SK-N-SH treated with all-trans-retinoic acid at 6 μM for 48 hours (cell line): ENCODE measurements around the gene SLC17A9.

Source experiments
- ARNTL ChIP-seq: fragments of 450-650 bp; formaldehyde crosslinking; IDR thresholded peaks from 2 replicates; pipeline ENCODE4 v1.5.0; 2020; ENCODE audit warnings: low read depth, mild to moderate bottlenecking, moderate library complexity, borderline replicate concordance
- CREB5 ChIP-seq: fragments of 250-450 bp; sonication (Bioruptor Pico); IDR thresholded peaks from 2 replicates; pipeline ENCODE4 v1.5.1; 2020; ENCODE audit warnings: low read depth, mild to moderate bottlenecking, moderate library complexity
- ISL1 ChIP-seq: fragments of 250-450 bp; sonication (Bioruptor Pico); IDR thresholded peaks from 2 replicates; pipeline ENCODE4 v2.1.2; 2022; ENCODE audit warnings: mild to moderate bottlenecking, moderate library complexity
- OSR1 ChIP-seq: fragments of 250-450 bp; sonication (Bioruptor Pico); IDR thresholded peaks from 2 replicates; pipeline ENCODE4 v1.8.0; 2022; ENCODE audit warnings: moderate library complexity, mild to moderate bottlenecking, inconsistent platforms
- PATZ1 ChIP-seq: fragments of 250-450 bp; sonication (Bioruptor Pico); IDR thresholded peaks from 2 replicates; pipeline ENCODE4 v1.8.0; 2020; ENCODE audit warnings: mild to moderate bottlenecking, moderate library complexity, borderline replicate concordance
- PPARA ChIP-seq: fragments of 250-450 bp; sonication (Bioruptor Pico); IDR thresholded peaks from 2 replicates; pipeline ENCODE4 v1.5.0; 2020; ENCODE audit warnings: mild to moderate bottlenecking, borderline replicate concordance
- RARB ChIP-seq: fragments of 250-450 bp; sonication (Bioruptor Pico); IDR thresholded peaks from 2 replicates; pipeline ENCODE4 v1.8.0; 2021; ENCODE audit warnings: mild to moderate bottlenecking, moderate library complexity
- ZC3H10 ChIP-seq: fragments of 250-450 bp; sonication (Bioruptor Pico); IDR thresholded peaks from 2 replicates; pipeline ENCODE4 v1.5.1; 2021; ENCODE audit warnings: mild to moderate bottlenecking, moderate library complexity
- ZFP3 ChIP-seq: fragments of 250-450 bp; sonication (Bioruptor Pico); IDR thresholded peaks from 2 replicates; pipeline ENCODE4 v1.5.0; 2020; ENCODE audit warnings: mild to moderate bottlenecking, moderate library complexity
- ZFP30 ChIP-seq: fragments of 450-650 bp; formaldehyde crosslinking; IDR thresholded peaks from 2 replicates; pipeline ENCODE4 v1.5.0; 2022; ENCODE audit warnings: mild to moderate bottlenecking, moderate library complexity
- ZNF70 ChIP-seq: fragments of 450-650 bp; formaldehyde crosslinking; IDR thresholded peaks from 2 replicates; pipeline ENCODE4 v1.5.0; 2020; ENCODE audit warnings: mild to moderate bottlenecking, moderate library complexity
- TF ChIP-seq, protein P1 (sequence below): fragments of 250-450 bp; sonication (Bioruptor Pico); IDR thresholded peaks from 2 replicates; pipeline ENCODE4 v1.5.0; 2020; ENCODE audit warnings: mild to moderate bottlenecking, moderate library complexity

DNA sequence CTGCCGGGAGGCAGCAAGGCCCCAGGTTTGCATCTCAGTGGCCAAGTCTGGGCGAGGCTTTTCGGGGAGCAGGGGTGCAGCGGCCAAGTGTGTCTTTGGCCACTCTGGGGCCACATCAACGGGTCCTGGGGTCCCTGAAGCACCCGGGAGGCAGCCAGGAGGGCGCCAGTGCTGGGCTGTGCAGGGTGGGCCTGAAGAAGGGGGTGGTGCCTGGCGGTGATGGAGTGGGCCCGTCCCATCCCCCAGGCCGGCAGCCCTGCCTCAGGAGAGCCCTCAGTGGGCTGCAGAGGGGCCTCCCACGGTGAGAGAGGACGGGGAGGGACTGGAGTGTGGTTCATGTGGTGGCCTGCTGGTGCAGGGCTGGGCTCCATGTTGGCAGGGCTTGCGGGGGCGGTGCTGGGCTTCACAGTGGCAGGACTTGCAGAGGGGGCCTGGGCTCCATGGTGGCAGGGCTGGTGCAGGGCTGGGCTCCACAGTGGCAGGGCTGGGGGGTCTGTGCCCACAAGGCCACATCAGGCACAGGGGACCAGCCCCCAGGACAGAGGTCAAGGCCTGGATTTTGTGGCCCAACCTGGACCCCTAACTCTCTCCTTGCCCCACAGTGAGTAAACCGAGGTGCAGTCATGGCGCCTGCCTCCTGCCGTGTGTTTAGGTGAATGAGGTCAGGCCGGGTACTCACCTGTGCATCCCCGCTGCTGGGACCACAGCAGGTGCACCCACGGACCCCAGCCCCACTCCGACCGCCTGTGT, 64.7 kb downstream of the SLC17A9 start:
- no peak for TF ChIP-seq ARNTL (CRISPR knock-in tag)
- TF ChIP-seq OSR1 (CRISPR knock-in tag) = no peak
- no peak for TF ChIP-seq PATZ1 (CRISPR knock-in tag)
- no peak for TF ChIP-seq CREB5 (CRISPR knock-in tag)
- TF ChIP-seq RARB (CRISPR knock-in tag) = no peak
- no peak for TF ChIP-seq ZFP30
- TF ChIP-seq PPARA = no peak
- TF ChIP-seq ZC3H10 (CRISPR knock-in tag) = no peak
- no peak for TF ChIP-seq ISL1 (CRISPR knock-in tag)
- TF ChIP-seq, protein P1, sequence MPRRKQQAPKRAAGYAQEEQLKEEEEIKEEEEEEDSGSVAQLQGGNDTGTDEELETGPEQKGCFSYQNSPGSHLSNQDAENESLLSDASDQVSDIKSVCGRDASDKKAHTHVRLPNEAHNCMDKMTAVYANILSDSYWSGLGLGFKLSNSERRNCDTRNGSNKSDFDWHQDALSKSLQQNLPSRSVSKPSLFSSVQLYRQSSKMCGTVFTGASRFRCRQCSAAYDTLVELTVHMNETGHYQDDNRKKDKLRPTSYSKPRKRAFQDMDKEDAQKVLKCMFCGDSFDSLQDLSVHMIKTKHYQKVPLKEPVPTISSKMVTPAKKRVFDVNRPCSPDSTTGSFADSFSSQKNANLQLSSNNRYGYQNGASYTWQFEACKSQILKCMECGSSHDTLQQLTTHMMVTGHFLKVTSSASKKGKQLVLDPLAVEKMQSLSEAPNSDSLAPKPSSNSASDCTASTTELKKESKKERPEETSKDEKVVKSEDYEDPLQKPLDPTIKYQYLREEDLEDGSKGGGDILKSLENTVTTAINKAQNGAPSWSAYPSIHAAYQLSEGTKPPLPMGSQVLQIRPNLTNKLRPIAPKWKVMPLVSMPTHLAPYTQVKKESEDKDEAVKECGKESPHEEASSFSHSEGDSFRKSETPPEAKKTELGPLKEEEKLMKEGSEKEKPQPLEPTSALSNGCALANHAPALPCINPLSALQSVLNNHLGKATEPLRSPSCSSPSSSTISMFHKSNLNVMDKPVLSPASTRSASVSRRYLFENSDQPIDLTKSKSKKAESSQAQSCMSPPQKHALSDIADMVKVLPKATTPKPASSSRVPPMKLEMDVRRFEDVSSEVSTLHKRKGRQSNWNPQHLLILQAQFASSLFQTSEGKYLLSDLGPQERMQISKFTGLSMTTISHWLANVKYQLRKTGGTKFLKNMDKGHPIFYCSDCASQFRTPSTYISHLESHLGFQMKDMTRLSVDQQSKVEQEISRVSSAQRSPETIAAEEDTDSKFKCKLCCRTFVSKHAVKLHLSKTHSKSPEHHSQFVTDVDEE (CRISPR knock-in tag) = no peak
- TF ChIP-seq ZNF70 (CRISPR knock-in tag) = no peak
- TF ChIP-seq ZFP3 = no peak
